ENCODE data around the gene OR10A5. TPM values are rescaled to one million over a fixed set of nuclear protein-coding genes. Genes with fewer than 3 reads are reported as not detected.

Gene OR10A5
- total RNA-seq, 1 donor from 2014 or later, result not detected

GRCh38 chr11:6813656-6814055 is 31.8 kb upstream of the OR10A5 start:
- Histone ChIP-seq H3K9me3 (ENCODE audit: low read depth) (no peaks in the 10 kb centered on the region), H3K4me3 (no peak overlapping the region), H3K27ac (no peak overlapping the region), H3K36me3 (no peaks in the 10 kb centered on the region), H3K9ac (no peak overlapping the region), H4K20me1 (ENCODE audit: low read depth) (no peaks in the 10 kb centered on the region), H3F3A (ENCODE audit: low read depth) (no peaks in the 10 kb centered on the region), H3K4me1 (no peaks in the 10 kb centered on the region), H3K27me3 (no peaks in the 10 kb centered on the region), H3K79me2 (ENCODE audit: low read depth) (no peaks in the 10 kb centered on the region), H2AFZ (replicated peaks) (peak overlapping the region; percentile 10), H3K4me2 (no peak overlapping the region)
- peaks cover 4% of the 10 kb centered on the region for H3K4me1 Mint-ChIP-seq
- peak overlapping the region; percentile 2 for H3K27ac Mint-ChIP-seq
- TF ChIP-seq EZH2phosphoT487 (IDR thresholded peaks at IDR 0.05) (no peak), EZH2 (IDR thresholded peaks at IDR 0.05) (no peak), CTCF (IDR thresholded peaks at IDR 0.05) (no peak)
- no peaks in the 10 kb centered on the region for H3K36me3 Mint-ChIP-seq
- DNase-seq (ENCODE audit: low spot score), result no peak
- peaks cover 2% of the 10 kb centered on the region for H3K9me3 Mint-ChIP-seq
- H3K27me3 Mint-ChIP-seq (ENCODE audit: insufficient read depth, low read depth), result peaks cover 2% of the 10 kb centered on the region
- no peak overlapping the region for H3K4me3 Mint-ChIP-seq

GRCh38 chr11:6817694-6818093 is 27.8 kb upstream of the OR10A5 start:
- no peak overlapping the region for H3K4me2 ChIP-seq
- Mint-ChIP-seq H3K27ac (no peak overlapping the region), H3K27me3 (ENCODE audit: insufficient read depth, low read depth) (peaks cover 2% of the 10 kb centered on the region), H3K9me3 (peaks cover 5% of the 10 kb centered on the region), H3K4me3 (no peak overlapping the region), H3K36me3 (no peaks in the 10 kb centered on the region), H3K4me1 (peaks cover 4% of the 10 kb centered on the region)
- no peaks in the 10 kb centered on the region for H4K20me1 ChIP-seq (ENCODE audit: low read depth)
- H3F3A ChIP-seq (ENCODE audit: low read depth), result no peaks in the 10 kb centered on the region
- no peak overlapping the region for H3K27ac ChIP-seq
- H3K9me3 ChIP-seq (ENCODE audit: low read depth), result no peaks in the 10 kb centered on the region
- TF ChIP-seq EZH2 (IDR thresholded peaks at IDR 0.05) (no peak), CTCF (IDR thresholded peaks at IDR 0.05) (peak; percentile 52)
- H2AFZ ChIP-seq (replicated peaks), result no peak overlapping the region
- peak; percentile 68 for DNase-seq (ENCODE audit: low spot score)
- no peak overlapping the region for H3K9ac ChIP-seq
- H3K79me2 ChIP-seq (ENCODE audit: low read depth), result no peaks in the 10 kb centered on the region
- no peak overlapping the region for H3K4me3 ChIP-seq
- H3K27me3 ChIP-seq, result no peaks in the 10 kb centered on the region
- H3K36me3 ChIP-seq, result no peaks in the 10 kb centered on the region
- no peaks in the 10 kb centered on the region for H3K4me1 ChIP-seq

- no peaks in the 10 kb centered on the region for H3K36me3 ChIP-seq
- H3K9me3 ChIP-seq (ENCODE audit: low read depth), result no peaks in the 10 kb centered on the region
- H3K4me1 ChIP-seq, result no peaks in the 10 kb centered on the region
- TF ChIP-seq EZH2phosphoT487 (IDR thresholded peaks at IDR 0.05) (no peak), CTCF (IDR thresholded peaks at IDR 0.05) (no peak), EZH2 (IDR thresholded peaks at IDR 0.05) (no peak)
- no peak overlapping the region for H3K27ac Mint-ChIP-seq
- H3K79me2 ChIP-seq (ENCODE audit: low read depth), result no peaks in the 10 kb centered on the region
- H2AFZ ChIP-seq (replicated peaks), result no peak overlapping the region
- DNase-seq (ENCODE audit: low spot score), result no peak
- no peak overlapping the region for H3K4me3 ChIP-seq
- peaks cover 2% of the 10 kb centered on the region for H3K27me3 Mint-ChIP-seq (ENCODE audit: insufficient read depth, low read depth)
- no peaks in the 10 kb centered on the region for H4K20me1 ChIP-seq (ENCODE audit: low read depth)
- no peak overlapping the region for H3K4me2 ChIP-seq
- peaks cover 5% of the 10 kb centered on the region for H3K9me3 Mint-ChIP-seq
- no peak overlapping the region for H3K9ac ChIP-seq
- no peak overlapping the region for H3K4me3 Mint-ChIP-seq
- H3K36me3 Mint-ChIP-seq, result no peaks in the 10 kb centered on the region
- H3K27ac ChIP-seq, result no peak overlapping the region
- H3K27me3 ChIP-seq, result no peaks in the 10 kb centered on the region
- H3F3A ChIP-seq (ENCODE audit: low read depth), result no peaks in the 10 kb centered on the region
- H3K4me1 Mint-ChIP-seq, result peaks cover 4% of the 10 kb centered on the region
These were observed 26.5 kb upstream of the OR10A5 start for GRCh38 chr11:6818967-6819366.

All from neural progenitor cell (in vitro differentiated cells).